ENCODE results near the gene TUBB3. TPM values are rescaled to one million over a fixed set of nuclear protein-coding genes. Genes with fewer than 3 reads are reported as not detected.

Gene TUBB3
- total RNA-seq, 1 experiment from 2014 or later, result 164 TPM

DNA sequence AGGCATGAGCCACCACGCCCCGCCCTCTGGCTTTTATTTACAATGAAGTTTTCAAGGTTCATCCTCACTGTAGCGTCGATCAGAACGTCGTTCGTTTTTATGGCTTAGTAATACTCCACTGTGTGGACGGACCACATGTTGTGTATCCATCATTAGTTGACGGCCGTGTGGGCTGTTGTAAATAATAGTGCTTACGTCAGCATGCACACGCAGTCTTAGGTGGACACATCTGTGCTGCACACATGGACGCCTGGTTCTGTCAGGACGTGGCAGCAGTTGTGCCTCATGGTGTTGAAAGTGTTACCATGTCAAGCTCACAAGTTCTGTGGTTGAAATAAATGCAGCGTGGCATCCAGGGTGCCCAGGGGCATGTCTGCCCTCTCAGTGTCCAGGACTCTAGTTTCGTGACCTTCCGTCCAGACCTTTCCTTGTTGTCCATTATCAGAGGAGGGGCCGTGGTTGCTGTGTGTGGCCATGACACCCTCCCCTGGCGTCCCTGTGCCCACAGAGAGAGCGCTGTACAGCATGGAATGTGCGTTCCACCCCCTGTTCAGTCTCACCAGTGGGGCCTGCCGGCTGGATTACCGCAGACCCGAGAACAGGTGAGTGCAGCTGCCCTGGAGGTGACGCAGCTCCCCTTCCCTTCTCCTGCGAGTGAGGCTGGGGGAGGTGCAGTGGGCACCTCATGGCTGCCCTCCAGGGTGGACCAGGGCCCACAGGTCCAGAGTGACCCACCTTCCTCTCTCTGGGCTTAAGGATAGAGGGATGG is 27.5 kb upstream of the TUBB3 start:
- Histone ChIP-seq H3K9ac (ENCODE audit: extremely low read depth, insufficient read length, low read length) (no peak overlapping the region), H3K4me1 (ENCODE audit: insufficient read depth, low read length) (no peaks in the 10 kb centered on the region), H4K5ac (ENCODE audit: insufficient read length, low read depth, low read length) (no peak overlapping the region), H3K9me3 (ENCODE audit: control insufficient read depth, low read depth, low read length) (no peaks in the 10 kb centered on the region), H4K91ac (ENCODE audit: insufficient read length, low read depth, low read length) (no peak overlapping the region), H3K4ac (ENCODE audit: low read depth, low read length) (no peak overlapping the region), H2BK12ac (ENCODE audit: insufficient read length, low read depth, low read length) (no peak overlapping the region), H3K56ac (ENCODE audit: insufficient read length, low read depth, low read length) (no peak overlapping the region), H3T11ph (ENCODE audit: low read length) (no peak overlapping the region), H3K14ac (ENCODE audit: insufficient read depth, low read length) (no peak overlapping the region), H3K79me1 (ENCODE audit: insufficient read depth, low read depth, low read length, poor library complexity, severe bottlenecking) (no peaks in the 10 kb centered on the region), H3K18ac (ENCODE audit: insufficient read length, low read depth, low read length) (no peak overlapping the region), H2BK15ac (ENCODE audit: low read depth, low read length) (no peak overlapping the region), H2BK120ac (ENCODE audit: low read depth, low read length, poor library complexity, severe bottlenecking) (no peak overlapping the region), H2BK20ac (ENCODE audit: low read depth, low read length, poor library complexity, severe bottlenecking) (no peak overlapping the region), H3K23me2 (ENCODE audit: insufficient read length, low read depth, low read length, poor library complexity, severe bottlenecking) (no peaks in the 10 kb centered on the region), H2BK5ac (ENCODE audit: insufficient read length, low read length) (no peak overlapping the region), H4K8ac (replicated peaks; ENCODE audit: insufficient read length, low read depth, low read length) (no peak overlapping the region), H3K79me2 (ENCODE audit: insufficient read depth, low read length) (no peaks in the 10 kb centered on the region), H2AK5ac (ENCODE audit: insufficient read length, low read length) (no peak overlapping the region), H3K27me3 (ENCODE audit: insufficient read depth, low read length) (no peaks in the 10 kb centered on the region), H3K27ac (ENCODE audit: insufficient read length, low read depth, low read length) (no peak overlapping the region), H3K23ac (ENCODE audit: insufficient read length, low read depth, low read length) (no peak overlapping the region), H4K20me1 (ENCODE audit: control insufficient read depth, insufficient read depth, insufficient read length) (no peaks in the 10 kb centered on the region), H3K4me2 (ENCODE audit: insufficient read depth, insufficient read length, low read length) (no peak overlapping the region), H2AFZ (ENCODE audit: low read length) (no peak overlapping the region)
- H3K27me3 Mint-ChIP-seq (ENCODE audit: low read depth), result no peaks in the 10 kb centered on the region
- no peaks in the 10 kb centered on the region for H3K4me1 Mint-ChIP-seq
- TF ChIP-seq, protein P1, sequence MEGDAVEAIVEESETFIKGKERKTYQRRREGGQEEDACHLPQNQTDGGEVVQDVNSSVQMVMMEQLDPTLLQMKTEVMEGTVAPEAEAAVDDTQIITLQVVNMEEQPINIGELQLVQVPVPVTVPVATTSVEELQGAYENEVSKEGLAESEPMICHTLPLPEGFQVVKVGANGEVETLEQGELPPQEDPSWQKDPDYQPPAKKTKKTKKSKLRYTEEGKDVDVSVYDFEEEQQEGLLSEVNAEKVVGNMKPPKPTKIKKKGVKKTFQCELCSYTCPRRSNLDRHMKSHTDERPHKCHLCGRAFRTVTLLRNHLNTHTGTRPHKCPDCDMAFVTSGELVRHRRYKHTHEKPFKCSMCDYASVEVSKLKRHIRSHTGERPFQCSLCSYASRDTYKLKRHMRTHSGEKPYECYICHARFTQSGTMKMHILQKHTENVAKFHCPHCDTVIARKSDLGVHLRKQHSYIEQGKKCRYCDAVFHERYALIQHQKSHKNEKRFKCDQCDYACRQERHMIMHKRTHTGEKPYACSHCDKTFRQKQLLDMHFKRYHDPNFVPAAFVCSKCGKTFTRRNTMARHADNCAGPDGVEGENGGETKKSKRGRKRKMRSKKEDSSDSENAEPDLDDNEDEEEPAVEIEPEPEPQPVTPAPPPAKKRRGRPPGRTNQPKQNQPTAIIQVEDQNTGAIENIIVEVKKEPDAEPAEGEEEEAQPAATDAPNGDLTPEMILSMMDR (conservative IDR thresholded peaks at IDR 0.05), result no peak
- no peak overlapping the region for H3K4me3 Mint-ChIP-seq
- no peak for DNase-seq
- peaks cover 27 to 72% (median 65%) of the 10 kb centered on the region in 3 experiments for H3K36me3 Mint-ChIP-seq (ENCODE audit: insufficient read depth in 1 of 3, low read depth in 3 of 3)
- WGBS (ENCODE audit: extremely low coverage, insufficient read length, low lambda C conversion rate), result no CpG with 5 or more reads among the region's 26 CpGs
- H3K27ac Mint-ChIP-seq, result no peak overlapping the region
- H3K9me3 Mint-ChIP-seq, result no peaks in the 10 kb centered on the region
